ENCODE results near the gene UGT1A9. TPM values are rescaled to one million over a fixed set of nuclear protein-coding genes. Genes with fewer than 3 reads are reported as not detected.

Gene UGT1A9
- total and polyA plus RNA-seq, 12 donors = not detected

DNA sequence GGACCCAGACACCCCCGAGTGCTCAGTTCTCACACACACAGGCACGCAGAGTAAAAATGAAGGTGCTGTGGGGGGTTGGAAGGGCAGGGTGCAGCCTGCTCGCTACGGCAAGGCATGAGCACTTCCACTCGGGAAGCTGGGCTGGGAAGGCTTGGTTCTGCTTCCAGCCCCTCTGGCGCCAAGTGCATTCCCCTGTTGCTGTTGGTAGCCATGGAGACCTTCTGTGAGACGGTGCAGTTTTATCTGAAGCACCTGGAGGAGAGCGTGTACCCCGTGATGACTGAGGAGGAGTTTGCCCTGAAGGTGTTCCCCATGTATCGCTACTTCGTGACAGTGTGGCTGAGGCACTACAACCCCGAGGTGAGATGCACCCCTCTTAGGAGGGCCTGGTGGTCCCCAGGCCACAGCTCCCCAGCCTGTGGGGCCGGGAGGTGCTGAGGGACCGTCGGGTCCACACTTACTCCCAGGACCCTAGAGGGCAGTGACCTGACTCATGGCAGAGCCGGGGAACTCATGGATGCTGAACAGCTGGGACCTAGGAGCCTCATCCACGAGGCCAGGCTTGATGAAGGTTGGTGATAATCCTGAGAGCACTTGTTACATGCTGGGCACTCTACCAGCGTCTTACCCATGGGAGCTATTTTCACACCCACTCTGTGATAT is 121.9 kb downstream of the UGT1A9 start:
- Histone ChIP-seq H3K4me3 (no peak overlapping the region), H3K27me3 (peaks cover 0 to 7% (median 0%) of the 10 kb centered on the region in 7 donors), H3K36me3 (no peaks in the 10 kb centered on the region), H3K27ac (no peak overlapping the region), H3K4me1 (no peaks in the 10 kb centered on the region), H3K9me3 (peaks cover 0 to 4% (median 0%) of the 10 kb centered on the region in 11 donors)
- ATAC-seq (no peak), DNase-seq (no peak)
- intact Hi-C loops (cut with DNase I) = no loop called here
- TF ChIP-seq CTCF (IDR thresholded peaks at IDR 0.05) = no peak
- 73 to 76% methylated on average over 18 of the region's 18 CpGs for WGBS, 2 donors

GRCh38 chr2:233794128-233794658 is 122.5 kb downstream of the UGT1A9 start:
- TF ChIP-seq CTCF (IDR thresholded peaks at IDR 0.05) = no peak
- Histone ChIP-seq H3K4me1 (no peaks in the 10 kb centered on the region), H3K27me3 (peaks cover 0 to 7% (median 0%) of the 10 kb centered on the region in 7 donors), H3K36me3 (no peaks in the 10 kb centered on the region), H3K27ac (no peak overlapping the region), H3K4me3 (no peak overlapping the region), H3K9me3 (peaks cover 0 to 4% (median 0%) of the 10 kb centered on the region in 11 donors)
- no peak for DNase-seq
- 74 to 75% methylated on average over 17 of the region's 17 CpGs for WGBS, 2 donors
- intact Hi-C loops (cut with DNase I) = no loop called here
- ATAC-seq = no peak

DNA sequence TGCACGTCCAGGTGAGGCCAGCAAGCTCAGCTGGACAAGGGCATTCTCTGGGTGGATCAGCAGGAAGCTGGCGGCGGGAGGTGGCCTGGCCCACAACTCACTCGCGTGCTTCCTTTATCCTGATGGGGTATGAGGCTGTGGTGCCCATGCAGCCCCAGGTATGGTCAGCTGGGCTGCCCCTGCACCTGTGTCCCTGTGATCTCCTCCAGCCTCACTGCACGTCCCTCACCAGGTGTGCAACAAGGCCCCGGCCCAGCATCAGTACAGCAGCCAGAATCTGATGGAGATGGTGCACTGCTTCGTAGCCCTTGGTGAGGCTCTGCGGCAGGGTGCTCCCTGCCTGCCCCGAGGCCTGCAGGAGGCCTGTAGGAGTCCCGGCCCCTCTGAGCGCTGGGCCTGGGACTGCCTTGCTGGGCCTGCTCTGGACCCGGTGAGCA is 124.1 kb downstream of the UGT1A9 start:
- 90 to 93% methylated on average over 13 of the region's 13 CpGs for WGBS, 2 donors
- Histone ChIP-seq H3K36me3 (no peaks in the 10 kb centered on the region), H3K4me3 (no peak overlapping the region), H3K27me3 (peaks cover 0 to 7% (median 0%) of the 10 kb centered on the region in 7 donors), H3K27ac (no peak overlapping the region), H3K4me1 (no peaks in the 10 kb centered on the region), H3K9me3 (peaks cover 0 to 4% (median 0%) of the 10 kb centered on the region in 11 donors)
- DNase-seq = no peak
- intact Hi-C loops (cut with DNase I) = no loop called here
- no peak for ATAC-seq
- no peak for TF ChIP-seq CTCF (IDR thresholded peaks at IDR 0.05)

DNA sequence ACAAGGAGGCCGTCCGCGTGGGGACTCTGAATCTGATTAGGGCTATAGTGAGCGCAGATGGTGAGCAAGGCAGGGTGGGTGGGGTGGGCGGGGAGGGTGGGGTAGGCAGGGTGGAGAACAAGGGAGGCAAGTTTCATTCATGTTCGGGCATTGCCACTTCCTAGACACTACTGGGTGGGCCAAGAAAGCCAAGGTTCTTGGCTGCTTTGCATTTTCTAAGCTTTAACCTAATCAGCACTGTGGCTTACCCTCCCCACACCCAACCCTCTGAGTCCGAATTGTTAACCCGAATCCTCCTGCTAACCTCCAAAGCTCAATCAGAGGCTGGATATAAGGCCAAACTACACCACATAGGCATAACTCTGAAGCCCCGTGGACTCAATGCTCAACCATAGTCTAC is 124.6 kb downstream of the UGT1A9 start:
- peaks cover 0 to 7% (median 0%) of the 10 kb centered on the region in 7 donors for H3K27me3 ChIP-seq
- WGBS, 2 donors = 85 to 86% methylated on average over 9 of the region's 9 CpGs
- no peak overlapping the region for H3K4me3 ChIP-seq
- DNase-seq (no peak), ATAC-seq (no peak)
- H3K36me3 ChIP-seq = no peaks in the 10 kb centered on the region
- peaks cover 0 to 5% (median 0%) of the 10 kb centered on the region in 11 donors for H3K9me3 ChIP-seq
- no peaks in the 10 kb centered on the region for H3K4me1 ChIP-seq
- TF ChIP-seq CTCF (IDR thresholded peaks at IDR 0.05) = no peak
- intact Hi-C loops (cut with DNase I) = no loop called here
- H3K27ac ChIP-seq = no peak overlapping the region

Data from heart right ventricle (tissue), 16 donors.